ENCODE data around the gene BICD2.

- no peak for TF ChIP-seq POLR2AphosphoS5 (IDR thresholded peaks at IDR 0.05)
- TF ChIP-seq CTCF (IDR thresholded peaks at IDR 0.05) = no peak
- TF ChIP-seq POLR2A (IDR thresholded peaks at IDR 0.05) = no peak
Observed at GRCh38 chr9:92711146-92711545, 53.5 kb downstream of the BICD2 start.

Measured in suprapubic skin (tissue), 4 donors.